ENCODE results near the gene TYMS.
A peak's percentile ranks its signal among the peaks of the same experiment; 100 is the strongest.
"Not testable (repeated sequence)": the region's sequence is repeated elsewhere in the genome, so short reads cannot be mapped to it uniquely, and the experiment has no call there.

TYMS gene

GRCh38 chr18:677145-677544 lies 19.7 kb downstream of the TYMS start:
- FAIRE-seq, result no peak
- DNase-seq (ENCODE audit: low spot score), result no peak

- FAIRE-seq, result peak; percentile 72
- no peak for DNase-seq (ENCODE audit: low spot score)
Observed at GRCh38 chr18:677951-678381, 20.5 kb downstream of the TYMS start.

GRCh38 chr18:678482-679182 lies 21.2 kb downstream of the TYMS start:
- DNase-seq (ENCODE audit: low spot score), result no peak
- FAIRE-seq, result peak; percentile 50

DNA sequence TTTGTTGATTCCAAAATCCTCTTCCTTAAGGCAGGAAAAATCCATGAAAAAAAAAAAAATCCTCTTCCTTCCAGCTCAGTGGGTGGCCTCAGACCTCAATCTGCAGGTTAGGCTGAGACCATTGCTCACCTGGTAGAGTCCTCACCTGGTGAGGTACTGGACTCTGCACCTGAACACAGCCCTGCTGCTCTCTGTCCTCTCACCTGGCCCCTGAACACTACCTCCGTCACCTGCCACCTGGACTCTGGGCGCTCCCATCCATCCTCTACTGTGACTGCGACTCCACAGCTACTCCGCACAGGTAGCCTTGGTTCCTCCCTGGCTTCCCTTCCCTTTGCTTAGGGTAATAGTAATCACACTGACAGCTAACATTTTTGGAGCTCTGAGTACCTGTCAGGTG lies 22.1 kb downstream of the TYMS start:
- DNase-seq (ENCODE audit: low spot score), result no peak
- FAIRE-seq, result peak; percentile 9

DNA sequence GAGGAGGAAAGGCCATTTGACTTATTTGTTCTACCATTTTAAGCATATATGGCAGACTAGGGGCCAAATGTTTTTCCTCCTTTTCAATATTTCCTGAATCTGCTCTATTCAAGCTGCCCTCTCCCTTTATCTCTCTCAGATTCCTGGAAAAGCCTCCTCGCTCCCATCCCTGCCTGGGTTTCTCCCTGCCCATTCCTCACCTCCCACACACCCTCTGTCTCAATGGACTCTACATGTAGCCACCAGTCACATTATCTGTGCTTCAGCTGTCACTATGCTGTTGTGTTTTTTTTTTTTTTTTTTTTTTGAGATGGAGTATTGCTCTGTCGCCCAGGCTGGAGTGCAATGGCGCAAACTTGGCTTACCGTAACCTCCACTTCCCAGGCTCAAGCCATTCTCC lies 22.9 kb downstream of the TYMS start:
- no peak for FAIRE-seq
- DNase-seq (ENCODE audit: low spot score), result no peak

- no peak for DNase-seq (ENCODE audit: low spot score)
- FAIRE-seq, result peak; percentile 95
Observed at GRCh38 chr18:681985-682384, 24.5 kb downstream of the TYMS start.

- not testable (repeated sequence) for DNase-seq (ENCODE audit: low spot score); FAIRE-seq
Observed at GRCh38 chr18:682416-682815, 25.0 kb downstream of the TYMS start.

- DNase-seq (ENCODE audit: low spot score) (no peak), FAIRE-seq (no peak)
Observed at GRCh38 chr18:682833-683232, 25.4 kb downstream of the TYMS start.

DNA sequence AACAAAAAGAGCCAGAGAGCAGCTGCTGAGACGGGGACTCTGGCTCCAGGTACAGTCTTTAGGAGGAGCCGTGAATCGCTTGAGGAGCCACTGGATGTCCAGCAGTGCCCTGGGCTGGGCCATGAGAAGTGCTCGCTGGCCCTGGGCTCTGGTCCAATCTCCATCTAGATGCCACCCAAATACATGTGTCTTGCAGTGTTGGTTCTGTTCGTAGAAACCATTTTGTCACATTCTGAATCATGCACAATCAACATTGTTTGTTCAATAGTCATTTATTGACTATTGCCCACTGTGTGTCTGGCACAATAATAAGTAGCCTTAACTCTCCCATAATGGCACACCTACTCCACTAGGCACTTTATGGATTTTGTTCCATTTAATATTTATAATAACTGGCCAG lies 26.1 kb downstream of the TYMS start:
- DNase-seq (ENCODE audit: low spot score) (no peak), FAIRE-seq (peak; percentile 9)

- DNase-seq (ENCODE audit: low spot score) (no peak), FAIRE-seq (no peak)
Observed at GRCh38 chr18:685438-685837, 28.0 kb downstream of the TYMS start.

- FAIRE-seq (peak; percentile 50), DNase-seq (ENCODE audit: low spot score) (no peak)
Observed at GRCh38 chr18:686339-687111, 29.1 kb downstream of the TYMS start.

DNA sequence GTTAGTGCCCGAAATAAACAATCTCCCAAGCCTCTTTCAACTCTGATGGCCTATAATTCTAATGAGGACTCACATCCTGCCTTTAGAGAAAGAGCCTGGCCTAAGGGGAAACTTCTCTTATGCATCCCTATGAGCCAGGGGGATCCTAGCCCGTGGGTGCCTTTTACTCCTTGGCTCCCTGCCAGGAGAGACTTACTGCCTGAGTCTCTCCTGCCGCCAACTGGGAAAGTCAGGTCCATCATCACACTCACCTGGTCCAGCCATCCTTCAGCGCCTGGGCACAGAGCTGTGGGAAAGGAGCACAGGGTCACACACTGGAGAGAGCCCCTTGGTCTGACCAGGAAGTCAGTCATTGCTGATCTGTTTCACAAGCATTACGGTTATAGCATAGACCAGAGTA lies 30.9 kb downstream of the TYMS start:
- FAIRE-seq, result no peak
- DNase-seq (ENCODE audit: low spot score), result no peak

DNA sequence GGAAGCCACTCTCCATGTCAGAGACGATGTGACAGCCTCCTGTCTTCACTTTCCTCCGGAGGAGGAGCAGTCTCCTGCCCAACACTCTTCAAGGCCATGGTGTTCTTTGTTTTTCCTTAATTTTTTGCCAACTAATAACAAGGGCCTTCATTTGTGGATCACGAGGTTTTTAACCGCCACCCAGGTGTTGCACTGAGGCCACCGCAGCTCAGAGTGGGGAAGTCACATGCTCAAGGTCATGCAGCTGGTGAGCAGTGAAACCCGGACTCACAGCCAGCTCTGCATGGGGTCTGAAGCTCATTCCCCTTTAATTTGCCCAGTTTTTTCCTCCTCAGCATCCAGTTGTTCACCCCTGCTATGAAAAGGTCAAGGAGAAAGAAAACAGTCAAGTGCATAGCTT lies 35.4 kb downstream of the TYMS start:
- DNase-seq (ENCODE audit: low spot score) (no peak), FAIRE-seq (no peak)

GRCh38 chr18:693466-694187 lies 36.2 kb downstream of the TYMS start:
- FAIRE-seq, result peak; percentile 79

DNA sequence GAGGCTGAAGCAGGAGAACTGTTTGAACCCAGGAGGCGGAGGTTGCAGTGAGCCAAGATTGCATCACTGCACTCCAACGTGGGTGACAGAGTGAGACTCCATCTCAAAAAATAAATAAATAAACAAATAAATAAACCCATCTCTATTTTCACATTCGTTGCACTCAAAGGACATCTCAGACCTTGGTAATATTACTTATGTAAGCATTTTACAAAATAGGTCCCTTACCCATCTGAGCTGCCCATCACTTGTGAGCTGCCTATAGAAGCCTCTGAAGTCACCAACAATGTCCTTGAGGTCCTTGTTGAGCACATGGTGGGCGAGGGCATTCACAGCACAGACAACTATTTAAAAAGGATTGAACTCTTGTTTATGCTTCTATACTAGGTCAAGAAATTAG lies 39.6 kb downstream of the TYMS start:
- DNase-seq (ENCODE audit: low spot score) (no peak), FAIRE-seq (no peak)

More at GRCh38 chr18:693466-694187, 36.2 kb downstream of the TYMS start:
- no peak for DNase-seq (ENCODE audit: low spot score)

GRCh38 chr18:697800-698199 lies 40.3 kb downstream of the TYMS start:
- FAIRE-seq (no peak), DNase-seq (ENCODE audit: low spot score) (no peak)

DNA sequence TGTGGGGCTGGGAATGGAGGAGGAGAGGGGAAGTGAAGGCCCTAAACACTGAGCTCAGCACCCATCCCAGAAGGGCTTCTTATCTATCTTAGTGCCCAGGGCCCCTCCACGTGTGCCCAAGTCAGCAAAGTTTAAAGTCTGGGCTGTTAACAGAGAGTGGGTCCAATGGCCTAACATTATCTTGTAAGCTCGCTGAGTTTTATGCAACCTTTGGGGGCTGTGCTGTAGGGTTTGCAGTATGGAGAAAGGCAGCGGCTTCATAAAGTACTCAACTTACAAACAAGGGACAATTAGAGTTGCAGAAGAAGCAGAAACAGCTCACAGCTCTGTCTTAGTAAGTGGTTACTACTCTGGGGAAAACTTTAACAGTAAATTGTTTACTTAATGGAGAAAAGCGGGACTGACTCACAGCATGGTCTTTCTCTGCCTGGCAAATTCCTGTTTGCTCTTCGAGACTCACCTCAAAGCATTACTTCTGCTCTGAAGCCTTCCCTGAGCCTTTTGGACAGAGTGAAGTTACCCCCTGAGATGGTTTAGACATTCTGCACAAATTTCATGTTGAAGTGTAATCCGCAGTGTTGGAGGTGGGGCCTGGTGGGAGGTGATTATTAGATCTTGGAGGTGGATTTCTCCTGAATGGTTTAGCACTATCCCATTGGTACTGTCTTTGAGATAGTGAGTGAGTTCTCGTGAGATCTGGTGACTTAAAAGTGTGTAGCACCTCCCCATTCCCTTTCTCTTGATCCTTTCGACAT lies 45.9 kb downstream of the TYMS start:
- DNase-seq (ENCODE audit: low spot score), result peak; percentile 57
- peak; percentile 73 for FAIRE-seq

- FAIRE-seq, result no peak
- DNase-seq (ENCODE audit: low spot score), result no peak
Observed at GRCh38 chr18:706405-706804, 49.0 kb downstream of the TYMS start.

DNA sequence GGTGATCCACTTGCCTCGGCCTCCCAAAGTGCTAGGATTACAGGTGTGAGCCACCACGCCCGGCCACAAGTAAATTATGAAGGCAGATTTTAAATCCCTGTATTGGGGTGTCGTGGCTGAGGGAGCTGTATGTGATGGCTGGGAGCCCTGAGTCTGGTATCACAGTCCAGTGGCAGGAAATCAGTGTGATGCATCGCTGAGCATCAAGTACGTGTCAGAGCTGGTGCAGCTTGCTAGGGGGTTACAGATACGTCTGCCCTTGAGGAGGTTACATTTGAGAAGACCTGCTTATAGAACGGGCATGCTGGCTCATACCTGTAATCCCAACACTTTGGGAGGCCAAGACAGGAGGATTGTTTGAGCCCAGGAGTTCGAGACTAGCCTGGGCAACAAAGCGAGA lies 50.6 kb downstream of the TYMS start:
- peak; percentile 37 for FAIRE-seq
- DNase-seq (ENCODE audit: low spot score), result no peak

DNA sequence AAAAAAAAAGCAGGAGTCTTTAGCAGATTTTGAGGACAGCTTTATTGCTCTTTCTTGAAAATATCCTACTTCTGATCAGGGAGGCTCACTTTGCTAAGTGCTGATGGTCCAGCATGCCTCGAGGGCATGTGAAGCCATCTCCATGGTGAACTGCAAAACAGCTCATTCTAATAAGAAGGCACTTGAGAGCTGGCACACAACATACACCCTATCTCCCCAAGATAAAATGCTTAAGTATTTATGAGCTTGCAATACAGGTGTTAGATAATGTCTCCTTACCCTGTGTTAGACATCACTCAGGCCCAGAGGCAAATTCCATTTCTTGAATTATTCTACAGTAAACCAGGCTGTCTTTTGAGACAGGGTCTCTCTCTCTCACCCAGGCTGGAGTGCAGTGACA lies 52.3 kb downstream of the TYMS start:
- no peak for FAIRE-seq
- DNase-seq (ENCODE audit: low spot score), result no peak

Data from urothelium cell line (cell line).